ENCODE results near the gene KRTAP21-2. TPM values are rescaled to one million over a fixed set of nuclear protein-coding genes. Genes with fewer than 3 reads are reported as not detected.

The KRTAP21-2 gene
- total RNA-seq, result not detected
- long read RNA-seq, result 0 reads

- no peak within 1 kb of the TSS for H3K4me3 ChIP-seq
Measured at GRCh38 chr21:30747159-30747558, at the start of gene KRTAP21-2. Gene KRTAP21-2 (minus strand): TSS chr21:30747259. CDS start chr21:30747202, 57 bp downstream.

GRCh38 chr21:30793581-30794314, 46.7 kb upstream of the KRTAP21-2 start:
- Histone ChIP-seq H3K36me3 (no peaks in the 10 kb centered on the region), H3K4me3 (no peak overlapping the region), H3K27ac (no peak overlapping the region), H3K9me3 (no peaks in the 10 kb centered on the region), H3K4me1 (no peaks in the 10 kb centered on the region), H3K27me3 (no peaks in the 10 kb centered on the region)
- intact Hi-C loops (cut with DNase I), result no loop called here
- ATAC-seq (no peak), DNase-seq (no peak)
- no peak for TF ChIP-seq CTCF (IDR thresholded peaks at IDR 0.05)

More at GRCh38 chr21:30747159-30747558, at the start of gene KRTAP21-2:
- TF ChIP-seq CTCF (IDR thresholded peaks at IDR 0.05), result no peak
- no peaks in the 10 kb centered on the region for H3K4me1 ChIP-seq
- no peaks in the 10 kb centered on the region for H3K27me3 ChIP-seq
- no peaks in the 10 kb centered on the region for H3K36me3 ChIP-seq
- intact Hi-C loops (cut with DNase I), result no loop called here
- DNase-seq (no peak), ATAC-seq (no peak)
- no peaks in the 10 kb centered on the region for H3K9me3 ChIP-seq
- no peak within 1 kb of the TSS for H3K27ac ChIP-seq

DNA sequence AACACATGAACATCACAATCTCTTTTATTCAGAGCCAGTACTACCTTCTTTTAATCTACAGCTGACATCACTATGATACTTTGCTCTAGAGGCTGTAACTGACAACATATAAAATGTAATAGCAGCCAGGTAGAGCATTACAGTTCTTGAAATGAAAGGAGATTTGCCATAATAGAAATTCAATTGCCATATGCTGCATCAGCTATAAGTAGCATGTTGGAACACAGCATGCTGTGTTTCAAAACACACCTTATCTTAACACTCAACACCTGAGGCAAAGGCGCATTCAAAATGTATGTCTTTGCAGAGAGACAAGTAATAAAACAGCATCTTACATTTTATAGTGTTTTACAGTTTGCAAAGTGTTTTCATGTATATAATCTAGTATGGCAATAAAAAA, 32.2 kb upstream of the KRTAP21-2 start:
- no peaks in the 10 kb centered on the region for H3K36me3 ChIP-seq
- no peak overlapping the region for H3K27ac ChIP-seq
- intact Hi-C loops (cut with DNase I), result no loop called here
- no peaks in the 10 kb centered on the region for H3K4me1 ChIP-seq
- TF ChIP-seq CTCF (IDR thresholded peaks at IDR 0.05), result no peak
- no peak for DNase-seq
- no peak overlapping the region for H3K4me3 ChIP-seq
- H3K27me3 ChIP-seq, result no peaks in the 10 kb centered on the region
- no peaks in the 10 kb centered on the region for H3K9me3 ChIP-seq
- ATAC-seq, result no peak

DNA sequence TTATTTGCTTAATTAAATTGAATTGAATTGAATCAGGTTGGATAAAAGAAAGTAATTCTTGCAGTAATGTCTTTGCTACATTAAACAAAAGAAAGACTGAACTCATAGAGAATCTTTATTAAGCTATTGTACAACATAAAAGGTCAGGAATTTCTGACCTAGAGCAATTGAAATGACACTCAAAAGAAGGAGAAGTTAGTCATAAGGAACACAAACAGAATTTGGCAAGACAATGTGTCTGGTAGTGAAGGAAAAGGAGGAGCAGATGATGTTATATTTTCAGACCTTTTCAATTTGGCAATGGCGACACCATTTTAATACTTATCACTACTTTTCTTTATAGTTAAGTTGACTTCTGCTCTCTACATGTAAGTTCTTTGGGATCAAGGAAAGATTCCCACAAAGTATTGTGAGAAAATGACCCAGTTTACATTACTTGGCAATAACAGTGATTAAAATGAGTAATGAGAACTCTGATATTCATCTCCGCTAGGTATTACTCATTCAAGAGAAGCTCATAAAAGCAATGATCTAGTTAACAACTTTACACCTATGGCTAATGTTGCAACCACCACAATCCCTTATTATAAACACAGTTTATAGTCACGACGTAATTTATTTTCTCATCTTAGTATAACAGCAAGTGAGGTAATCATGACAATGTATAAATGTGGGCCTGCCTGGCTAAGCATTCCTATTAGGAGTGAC, 22.8 kb upstream of the KRTAP21-2 start:
- no peak overlapping the region for H3K27ac ChIP-seq
- H3K9me3 ChIP-seq, result no peaks in the 10 kb centered on the region
- H3K4me3 ChIP-seq, result no peak overlapping the region
- no peaks in the 10 kb centered on the region for H3K4me1 ChIP-seq
- no peak for DNase-seq
- TF ChIP-seq CTCF (IDR thresholded peaks at IDR 0.05), result no peak
- intact Hi-C loops (cut with DNase I), result no loop called here
- H3K36me3 ChIP-seq, result no peaks in the 10 kb centered on the region
- H3K27me3 ChIP-seq, result no peaks in the 10 kb centered on the region
- ATAC-seq, result no peak

GRCh38 chr21:30760776-30761175, 13.7 kb upstream of the KRTAP21-2 start:
- Histone ChIP-seq H3K36me3 (no peaks in the 10 kb centered on the region), H3K9me3 (no peaks in the 10 kb centered on the region), H3K4me1 (no peaks in the 10 kb centered on the region), H3K27ac (no peak overlapping the region), H3K27me3 (no peaks in the 10 kb centered on the region), H3K4me3 (no peak overlapping the region)
- ATAC-seq, result no peak
- intact Hi-C loops (cut with DNase I), result no loop called here
- no peak for DNase-seq
- no peak for TF ChIP-seq CTCF (IDR thresholded peaks at IDR 0.05)
